ENCODE measurements around the gene MRPS18A. TPM values are rescaled to one million over a fixed set of nuclear protein-coding genes. Genes with fewer than 3 reads are reported as not detected.
"Not testable (repeated sequence)": the region's sequence is repeated elsewhere in the genome, so short reads cannot be mapped to it uniquely, and the experiment has no call there.

MRPS18A gene
- total RNA-seq, 1 donor from 2014 or later = 38.1 TPM

- DNase-seq (ENCODE audit: low read depth in 2 of 2) = no peak
Measured at GRCh38 chr6:43717389-43717788, 29.8 kb upstream of the MRPS18A start.

DNA sequence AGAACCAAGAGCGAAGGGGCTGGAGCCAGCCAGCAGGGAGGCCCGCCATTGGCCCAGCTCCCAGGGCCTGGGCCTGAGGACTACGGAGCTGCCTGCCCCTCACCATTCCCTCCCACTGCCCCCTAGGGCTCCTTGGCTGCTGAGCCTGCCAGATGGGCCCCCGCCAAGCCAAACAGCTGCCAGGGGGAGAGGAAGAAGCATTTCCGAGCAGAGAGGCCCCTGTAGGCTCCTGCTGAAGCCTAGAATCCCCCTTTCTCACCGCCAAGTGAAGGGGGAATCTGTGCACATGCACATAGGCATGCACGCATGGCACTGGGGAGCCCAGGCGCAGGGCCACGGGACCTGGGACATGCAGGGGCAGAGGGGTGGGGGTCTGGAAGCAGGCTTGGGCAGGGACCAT lies 28.5 kb upstream of the MRPS18A start:
- no peak for DNase-seq (ENCODE audit: low read depth in 2 of 2)

DNA sequence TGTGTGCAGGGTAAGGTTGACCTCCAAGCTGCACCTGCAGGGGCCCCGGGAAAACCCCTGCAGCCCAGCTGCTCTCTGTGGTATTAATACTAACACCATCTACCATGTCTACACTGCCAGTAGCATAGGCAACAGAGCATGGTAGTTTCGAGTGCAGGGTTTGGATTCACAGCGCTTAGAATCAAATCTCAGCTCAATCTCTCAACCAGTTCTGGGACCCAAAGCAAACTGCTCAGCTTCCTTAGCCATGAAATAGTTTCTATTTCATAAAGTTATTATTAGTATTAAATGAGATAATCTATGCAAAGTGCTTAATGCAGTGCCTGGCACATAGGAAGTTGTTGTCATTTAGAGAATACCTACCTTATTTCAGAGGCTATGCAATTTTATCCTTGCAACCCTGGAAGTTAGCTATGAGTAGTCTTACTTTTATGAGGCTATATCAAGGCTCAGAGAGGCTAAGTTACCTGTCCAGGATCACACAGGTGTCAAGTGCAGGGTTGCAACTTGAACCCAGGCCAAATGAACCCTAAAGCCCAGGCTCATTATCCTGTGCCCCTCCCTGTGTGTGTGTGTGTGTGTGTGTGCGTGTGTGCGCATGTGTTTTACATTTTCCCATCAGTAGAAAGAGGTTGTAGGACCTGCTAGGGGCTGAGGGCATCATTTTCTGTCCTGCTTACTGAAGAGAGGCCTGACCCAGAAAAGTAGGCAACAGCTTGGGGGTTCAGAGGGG lies 27.6 kb upstream of the MRPS18A start:
- no peak for DNase-seq (ENCODE audit: low read depth in 2 of 2)

- DNase-seq (ENCODE audit: low read depth in 2 of 2) = no peak
Measured at GRCh38 chr6:43714311-43715055, 26.9 kb upstream of the MRPS18A start.

- DNase-seq (ENCODE audit: low read depth in 2 of 2) = no peak
Measured at GRCh38 chr6:43713643-43714310, 26.2 kb upstream of the MRPS18A start.

DNA sequence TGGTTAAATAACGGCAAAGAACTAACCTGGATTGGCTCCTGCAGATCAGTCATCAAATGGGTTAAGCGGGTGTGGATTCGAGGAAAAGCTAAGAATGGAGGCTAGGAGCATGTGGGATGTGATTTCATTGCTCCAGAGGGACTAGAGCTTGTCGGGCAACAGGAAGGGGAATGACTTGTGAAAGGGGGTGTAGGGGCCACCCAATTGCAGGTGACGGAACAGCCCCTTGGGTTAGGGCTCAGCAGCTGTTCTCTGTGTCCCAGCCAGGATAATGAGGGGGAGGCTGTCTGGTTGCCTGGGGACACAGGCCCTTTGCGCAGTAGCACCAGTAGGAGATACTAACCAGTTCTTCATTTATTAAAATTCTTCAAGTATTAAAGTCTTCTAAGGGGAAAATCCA lies 25.0 kb upstream of the MRPS18A start:
- no peak for DNase-seq (ENCODE audit: low read depth in 2 of 2)

DNA sequence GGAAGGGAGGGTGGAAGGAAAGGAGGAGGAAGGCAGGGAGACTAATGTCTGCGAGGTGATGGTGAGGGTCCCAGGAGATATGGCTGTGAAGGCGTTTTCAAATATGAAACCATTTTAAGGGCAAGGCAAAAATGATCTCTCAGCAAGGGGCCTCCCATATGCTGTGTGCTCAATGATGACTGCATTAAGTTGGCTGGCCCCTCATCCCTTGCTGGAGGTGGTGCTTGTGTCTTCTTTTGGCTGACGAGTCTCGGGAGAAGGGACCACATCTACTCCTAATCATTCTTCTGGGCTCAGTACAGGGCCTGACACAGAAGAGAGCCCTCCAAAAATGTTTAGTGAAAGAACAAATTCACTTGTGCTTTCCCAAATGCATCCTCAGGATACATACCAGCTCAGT lies 23.0 kb upstream of the MRPS18A start:
- DNase-seq (ENCODE audit: low read depth in 2 of 2) = no peak

- DNase-seq (ENCODE audit: low read depth in 2 of 2) = no peak
Measured at GRCh38 chr6:43709654-43710303, 22.2 kb upstream of the MRPS18A start.

DNA sequence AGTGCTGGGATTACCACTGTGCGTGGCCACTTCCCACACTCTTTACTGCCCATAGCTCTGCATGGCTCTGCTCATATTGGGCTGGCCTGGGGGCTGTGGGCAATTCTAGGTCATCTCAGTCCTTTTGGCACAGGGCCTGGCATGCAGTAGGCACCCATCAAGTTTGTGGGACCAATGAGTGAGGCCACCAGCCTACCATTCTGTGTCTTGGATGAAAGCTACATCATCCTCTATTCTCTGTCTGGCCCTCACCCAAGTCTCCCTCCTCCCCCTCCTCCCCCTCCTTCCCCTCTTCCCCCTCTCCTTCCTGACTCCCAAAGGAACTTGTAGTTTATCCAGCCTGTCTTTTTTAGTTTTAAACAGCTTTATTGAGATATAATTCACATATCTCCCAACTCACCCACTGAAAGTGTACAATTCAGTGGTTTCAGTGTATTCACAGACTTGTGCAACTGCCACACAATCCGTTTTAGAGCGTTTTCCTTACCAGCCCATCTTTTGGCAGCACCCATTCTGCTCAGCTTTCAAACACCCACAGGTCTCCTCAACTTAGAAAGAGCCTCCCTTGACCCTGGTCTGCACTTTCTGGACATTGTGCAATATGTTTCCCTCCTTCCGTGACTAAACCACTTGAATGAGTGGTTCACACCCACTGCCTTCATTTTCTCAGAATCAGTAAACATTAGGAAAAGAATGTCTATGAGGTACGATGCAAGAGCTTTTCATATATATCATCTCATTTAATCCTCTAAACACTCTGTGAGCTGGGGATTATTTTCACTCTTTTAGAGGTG lies 21.5 kb upstream of the MRPS18A start:
- peak in 1 of 2 donors; percentile 63 for DNase-seq (ENCODE audit: low read depth in 2 of 2)

GRCh38 chr6:43707767-43708166 lies 20.2 kb upstream of the MRPS18A start:
- no peak for DNase-seq (ENCODE audit: low read depth in 2 of 2)

DNA sequence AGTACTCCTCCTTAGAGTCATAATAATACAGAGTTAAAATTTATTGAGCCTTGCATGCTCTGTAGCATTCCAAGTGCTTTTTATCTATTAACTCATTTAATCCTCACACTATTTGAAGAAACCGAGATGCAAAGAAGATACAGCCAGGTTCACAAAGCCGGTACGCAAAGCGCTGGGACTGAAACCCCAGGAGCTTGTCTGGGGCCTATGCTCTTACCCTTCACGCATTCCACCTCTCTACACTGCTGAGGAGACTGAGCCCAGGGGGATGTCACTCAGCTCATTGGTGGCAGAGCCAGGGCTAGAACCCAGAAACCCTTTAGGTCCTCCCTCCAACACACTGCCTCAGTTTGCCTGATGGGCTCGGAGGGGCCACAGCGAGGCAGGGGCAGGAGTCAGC lies 19.7 kb upstream of the MRPS18A start:
- DNase-seq (ENCODE audit: low read depth in 2 of 2) = no peak

DNA sequence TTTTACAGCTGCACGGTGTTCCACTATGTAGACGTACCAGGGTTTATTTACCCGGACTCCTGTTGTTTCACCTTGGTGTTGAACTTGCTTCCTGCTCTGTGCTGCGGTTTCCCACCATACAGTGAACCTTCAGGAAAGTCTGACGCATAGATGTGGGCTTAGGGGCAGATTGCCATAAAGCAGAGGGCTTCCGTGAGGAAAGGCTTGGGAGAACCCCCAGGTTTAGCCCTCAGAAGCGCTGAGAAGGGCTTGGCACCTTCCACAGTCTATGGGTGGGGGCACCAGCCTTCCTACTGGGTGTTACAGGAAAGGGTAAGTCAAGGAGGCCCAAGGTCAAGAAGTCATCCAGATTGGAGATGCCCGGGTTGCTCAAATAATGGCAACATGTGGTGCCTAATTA lies 19.2 kb upstream of the MRPS18A start:
- DNase-seq (ENCODE audit: low read depth in 2 of 2) = peak; percentile 97 to 98

DNA sequence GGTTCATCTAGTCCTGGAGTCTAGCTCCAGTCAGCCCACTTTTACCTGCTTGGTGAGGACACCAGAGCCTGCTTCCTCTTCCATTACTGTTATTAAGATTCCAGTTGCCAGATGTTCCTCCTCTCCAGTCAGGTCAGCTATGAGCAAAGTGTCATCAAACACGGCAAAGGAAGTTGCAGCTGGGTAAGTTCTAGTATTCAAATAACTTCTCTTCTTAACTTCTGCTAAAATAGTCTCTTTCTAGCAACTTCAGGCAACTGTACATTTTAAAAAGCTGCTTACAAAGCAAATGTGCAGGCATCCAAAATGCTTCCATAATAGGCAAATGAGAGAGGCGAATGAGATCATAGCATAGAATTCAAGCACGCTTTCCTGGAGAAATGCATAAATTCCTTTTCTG lies 18.4 kb upstream of the MRPS18A start:
- peak; percentile 29 to 46 for DNase-seq (ENCODE audit: low read depth in 2 of 2)

GRCh38 chr6:43703512-43704429 lies 16.2 kb upstream of the MRPS18A start:
- DNase-seq (ENCODE audit: low read depth in 2 of 2) = no peak

- DNase-seq (ENCODE audit: low read depth in 2 of 2) = peak; percentile 89 to 97
Measured at GRCh38 chr6:43702534-43703440, 15.2 kb upstream of the MRPS18A start.

- no peak for DNase-seq (ENCODE audit: low read depth in 2 of 2)
Measured at GRCh38 chr6:43702171-43702533, 14.6 kb upstream of the MRPS18A start.

DNA sequence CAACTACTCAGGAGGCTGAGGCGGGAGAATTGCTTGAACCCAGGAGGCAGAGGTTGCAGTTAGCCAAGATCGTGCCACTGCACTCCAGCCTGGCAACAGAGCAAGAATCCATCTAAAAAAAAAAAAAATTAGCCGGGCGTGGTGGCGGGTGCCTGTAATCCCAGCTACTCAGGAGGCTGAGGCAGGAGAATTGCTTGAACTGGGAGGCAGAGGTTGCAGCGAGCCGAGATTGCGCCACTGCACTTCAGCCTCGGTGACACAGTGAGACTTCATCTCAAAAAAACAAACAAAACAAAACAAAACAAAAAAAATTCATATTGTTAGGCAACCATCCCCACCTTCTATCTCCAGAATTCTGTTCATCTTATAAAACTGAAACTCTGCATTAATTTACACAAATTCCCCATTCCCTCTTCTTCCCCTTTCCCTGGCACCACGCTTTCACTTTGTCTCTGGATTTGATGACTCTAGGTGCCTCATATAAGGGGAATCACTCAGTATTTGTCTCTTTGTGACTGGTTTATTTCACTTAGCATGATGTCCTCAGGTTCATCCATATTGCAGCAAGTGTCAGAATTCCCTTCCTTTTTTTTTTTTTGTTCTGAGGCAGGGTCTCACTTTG lies 13.5 kb upstream of the MRPS18A start:
- DNase-seq (ENCODE audit: low read depth in 2 of 2) = not testable (repeated sequence)

DNA sequence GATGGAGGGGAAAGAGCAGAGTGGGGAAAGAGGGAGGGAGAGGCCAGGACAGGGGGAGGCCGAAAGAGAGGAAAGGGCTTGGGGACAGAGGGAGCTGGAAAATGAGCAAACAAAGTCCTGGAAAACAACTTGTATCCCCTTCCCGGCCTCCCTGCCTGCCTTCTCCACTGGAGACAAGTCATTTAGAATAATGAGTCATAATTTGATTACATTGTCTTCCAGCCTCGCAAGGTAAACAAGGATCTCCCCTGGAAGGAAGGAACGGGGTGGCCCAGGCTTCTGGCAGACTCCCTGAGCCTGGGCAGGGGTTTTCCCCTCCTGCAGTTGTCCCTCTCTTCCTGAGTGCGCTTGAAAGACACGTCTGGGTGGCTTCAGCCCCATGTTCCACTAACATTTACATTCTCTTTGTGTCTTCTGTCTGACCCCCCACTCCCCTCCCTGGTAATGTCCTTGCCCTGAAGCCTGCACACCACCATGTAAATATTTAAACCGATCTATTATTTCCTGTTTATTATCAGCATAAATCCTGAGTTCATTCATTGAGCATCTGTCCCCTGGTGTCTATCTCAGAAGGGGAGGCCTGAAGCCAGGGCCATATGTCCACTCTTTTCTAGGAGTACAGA lies 12.1 kb upstream of the MRPS18A start:
- peak; percentile 33 to 82 for DNase-seq (ENCODE audit: low read depth in 2 of 2)

Data from lung microvascular endothelial cell (primary cell).